Colonic mucosa (tissue), 4 donors: ENCODE data around the gene AJAP1. TPM values are rescaled to one million over a fixed set of nuclear protein-coding genes. Genes with fewer than 3 reads are reported as not detected.

Source experiments
- DNase-seq: peaks from one replicate; pipeline ENCODE4 v3.0.0-alpha.2; 2020
- H3K27ac ChIP-seq: fragments of 200-600 bp; one replicate; pipeline ENCODE4 v1.8.0; 2021
- H3K27me3 ChIP-seq: fragments of 200-600 bp; one replicate; pipeline ENCODE4 v1.8.0; 2021
- H3K36me3 ChIP-seq: fragments of 200-600 bp; one replicate; pipeline ENCODE4 v1.8.0; 2021
- H3K4me1 ChIP-seq: fragments of 200-600 bp; one replicate; pipeline ENCODE4 v1.8.0; 2021; ENCODE audit warnings: mild to moderate bottlenecking
- H3K4me3 ChIP-seq: fragments of 200-600 bp; one replicate; pipeline ENCODE4 v1.8.0; 2021
- H3K9ac ChIP-seq, 2 donors: one replicate each; pipeline ENCODE4 v1.7.0; 2013; ENCODE audit warnings: control low read depth in 2 of 2, low read depth in 2 of 2, low read length in 2 of 2
- H3K9me3 ChIP-seq: fragments of 200-600 bp; one replicate; pipeline ENCODE4 v1.8.0; 2021
- intact Hi-C: fragments of 100-400 bp; cut with DNase I; formaldehyde crosslinking; loops from one replicate; pipeline ENCODE4 v1.14.1; 2022
- total RNA-seq, 2 donors: library from RNA; stranded (reverse); fragmentation: NEBNext Ultra II Directional in 1 of 2; extraction: Animal tissue kit (Norgen Biotek cat#: 25700) in 1 of 2; gene quantifications; one replicate each; pipeline ENCODE4 v1.2.1, GENCODE V29; 2021
- TF ChIP-seq, protein P1 (sequence below): fragments of 200-600 bp; IDR thresholded peaks from one replicate; pipeline ENCODE4 v1.8.0; 2022; ENCODE audit warnings: antibody characterized with exemption, mild to moderate bottlenecking
- donor health status: healthy.
- donor health status: DM: no; HTN: no; CAD: no.
- donor health status: DM: no; HTN: no; CAD: no.

The AJAP1 gene
- total RNA-seq, 2 donors from 2014 or later: 0.07 to 0.42 TPM

DNA sequence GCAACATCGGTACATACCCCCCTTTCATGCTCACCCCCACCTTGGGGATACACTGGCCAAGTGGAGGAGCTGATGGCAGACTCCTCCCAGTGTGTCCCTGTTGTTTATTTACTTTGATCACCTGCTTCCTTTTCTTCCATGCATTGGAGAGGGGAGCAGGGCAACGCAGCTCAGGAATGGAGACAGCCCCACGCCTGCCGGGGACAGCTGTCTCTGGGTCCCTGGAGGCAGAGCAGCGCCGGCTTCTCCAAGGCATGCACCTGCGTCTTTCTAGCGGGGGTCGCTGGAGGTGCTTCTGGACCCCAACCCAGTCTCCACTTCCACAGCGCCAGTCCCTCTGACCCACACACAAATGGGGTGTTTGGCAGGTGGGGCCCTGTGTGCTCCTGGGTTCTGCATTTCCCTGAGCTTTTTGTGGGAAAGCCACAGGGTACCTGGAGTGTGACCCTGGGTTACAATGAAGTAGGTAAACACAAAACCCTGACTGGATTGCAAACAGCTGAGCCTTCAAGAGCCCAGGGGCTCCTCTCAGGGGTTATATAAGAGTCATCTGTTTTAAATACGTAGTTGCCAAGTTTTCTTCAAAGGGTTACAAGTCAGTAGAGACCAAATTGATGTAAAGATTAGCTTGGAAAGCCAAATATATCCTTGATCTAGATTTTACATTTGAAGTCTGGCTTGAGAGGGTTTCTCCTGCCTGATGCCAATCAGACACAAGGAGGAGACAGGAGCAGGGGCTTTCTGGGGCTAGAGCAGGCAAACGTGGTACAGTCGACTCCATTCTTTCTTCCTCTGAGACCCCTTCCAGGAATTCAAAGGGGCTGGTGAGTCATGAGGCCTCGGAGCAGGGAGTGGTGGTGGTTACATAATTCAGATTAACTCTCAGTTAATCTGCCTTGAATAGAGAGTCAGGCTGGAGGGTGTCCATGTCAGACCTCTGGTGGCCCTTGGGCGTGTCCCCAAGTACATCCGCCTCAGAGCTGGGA is 4.5 kb downstream of the AJAP1 start:
- peaks cover 29% of the 10 kb centered on the region for H3K27me3 ChIP-seq
- TF ChIP-seq, protein P1, sequence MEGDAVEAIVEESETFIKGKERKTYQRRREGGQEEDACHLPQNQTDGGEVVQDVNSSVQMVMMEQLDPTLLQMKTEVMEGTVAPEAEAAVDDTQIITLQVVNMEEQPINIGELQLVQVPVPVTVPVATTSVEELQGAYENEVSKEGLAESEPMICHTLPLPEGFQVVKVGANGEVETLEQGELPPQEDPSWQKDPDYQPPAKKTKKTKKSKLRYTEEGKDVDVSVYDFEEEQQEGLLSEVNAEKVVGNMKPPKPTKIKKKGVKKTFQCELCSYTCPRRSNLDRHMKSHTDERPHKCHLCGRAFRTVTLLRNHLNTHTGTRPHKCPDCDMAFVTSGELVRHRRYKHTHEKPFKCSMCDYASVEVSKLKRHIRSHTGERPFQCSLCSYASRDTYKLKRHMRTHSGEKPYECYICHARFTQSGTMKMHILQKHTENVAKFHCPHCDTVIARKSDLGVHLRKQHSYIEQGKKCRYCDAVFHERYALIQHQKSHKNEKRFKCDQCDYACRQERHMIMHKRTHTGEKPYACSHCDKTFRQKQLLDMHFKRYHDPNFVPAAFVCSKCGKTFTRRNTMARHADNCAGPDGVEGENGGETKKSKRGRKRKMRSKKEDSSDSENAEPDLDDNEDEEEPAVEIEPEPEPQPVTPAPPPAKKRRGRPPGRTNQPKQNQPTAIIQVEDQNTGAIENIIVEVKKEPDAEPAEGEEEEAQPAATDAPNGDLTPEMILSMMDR: no peak
- intact Hi-C loops: no loop called here

GRCh38 chr1:4660917-4661594 is 6.6 kb downstream of the AJAP1 start:
- H3K27me3 ChIP-seq: peaks cover 18% of the 10 kb centered on the region
- intact Hi-C loops: no loop called here

More for the DNA sequence above, 4.5 kb downstream of the AJAP1 start:
- Histone ChIP-seq H3K27ac (no peak overlapping the region), H3K4me1 (no peaks in the 10 kb centered on the region), H3K36me3 (no peaks in the 10 kb centered on the region), H3K9me3 (no peaks in the 10 kb centered on the region), H3K4me3 (no peak overlapping the region), H3K9ac (no peak overlapping the region)
- DNase-seq: no peak

GRCh38 chr1:4661595-4661917 is 7.1 kb downstream of the AJAP1 start:
- Histone ChIP-seq H3K9me3 (no peaks in the 10 kb centered on the region), H3K27me3 (peaks cover 13% of the 10 kb centered on the region), H3K4me3 (no peak overlapping the region), H3K9ac (no peak overlapping the region), H3K27ac (no peak overlapping the region), H3K4me1 (no peaks in the 10 kb centered on the region), H3K36me3 (no peaks in the 10 kb centered on the region)
- intact Hi-C loops: no loop called here
- TF ChIP-seq, protein P1: no peak
- DNase-seq: no peak

More at GRCh38 chr1:4660917-4661594, 6.6 kb downstream of the AJAP1 start:
- DNase-seq: no peak
- TF ChIP-seq, protein P1: no peak
- H3K4me3 ChIP-seq: no peak overlapping the region
- no peaks in the 10 kb centered on the region for H3K36me3 ChIP-seq
- H3K27ac ChIP-seq: no peak overlapping the region
- H3K9ac ChIP-seq: no peak overlapping the region
- no peaks in the 10 kb centered on the region for H3K9me3 ChIP-seq
- H3K4me1 ChIP-seq: no peaks in the 10 kb centered on the region

DNA sequence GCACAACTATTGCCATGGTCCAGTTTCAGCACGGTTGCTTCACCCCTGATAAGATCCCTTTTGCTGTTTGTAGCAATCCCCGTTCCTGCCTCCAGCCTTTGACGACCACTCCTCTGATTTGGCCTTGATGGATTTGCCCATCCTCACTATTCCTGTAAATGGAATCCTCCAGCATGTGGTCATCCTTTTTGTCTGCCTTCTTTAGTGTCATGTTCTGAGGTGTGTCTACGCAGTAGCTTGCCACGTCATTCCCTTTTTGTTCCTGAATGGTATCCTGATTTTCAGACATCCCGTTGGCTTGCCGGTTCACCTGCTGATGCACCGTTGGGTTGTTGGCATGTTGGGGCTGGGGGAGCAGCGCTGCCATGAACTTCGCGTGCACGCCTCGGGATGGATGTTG is 7.8 kb downstream of the AJAP1 start:
- H3K9ac ChIP-seq: no peak overlapping the region
- H3K9me3 ChIP-seq: no peaks in the 10 kb centered on the region
- H3K36me3 ChIP-seq: no peaks in the 10 kb centered on the region
- intact Hi-C loops: no loop called here
- no peaks in the 10 kb centered on the region for H3K4me1 ChIP-seq
- no peak for DNase-seq
- TF ChIP-seq, protein P1: no peak
- peaks cover 7% of the 10 kb centered on the region for H3K27me3 ChIP-seq
- H3K4me3 ChIP-seq: no peak overlapping the region
- H3K27ac ChIP-seq: no peak overlapping the region

GRCh38 chr1:4662723-4663122 is 8.3 kb downstream of the AJAP1 start:
- Histone ChIP-seq H3K36me3 (no peaks in the 10 kb centered on the region), H3K9me3 (no peaks in the 10 kb centered on the region), H3K9ac (no peak overlapping the region), H3K4me1 (no peaks in the 10 kb centered on the region), H3K27me3 (peaks cover 7% of the 10 kb centered on the region), H3K27ac (no peak overlapping the region), H3K4me3 (no peak overlapping the region)
- TF ChIP-seq, protein P1: no peak
- DNase-seq: no peak
- intact Hi-C loops: no loop called here
